Measurements from ENCODE around the gene MRM3.
"Not testable (repeated sequence)": the region's sequence is repeated elsewhere in the genome, so short reads cannot be mapped to it uniquely, and the experiment has no call there.

Gene MRM3

GRCh38 chr17:781805-782731 lies at the start of gene MRM3, which contains the start of gene GLOD4:
Gene MRM3, plus strand, starts transcription at chr17:782353. Its CDS starts 26 bp downstream, at chr17:782379.
Gene GLOD4, minus strand, starts transcription at chr17:782280. Its CDS starts 25 bp downstream, at chr17:782255.
- DNase-seq (ENCODE audit: low read depth): peak; percentile 93

GRCh38 chr17:732902-733720 lies 49.0 kb upstream of the MRM3 start:
- DNase-seq (ENCODE audit: low read depth): peak; percentile 57

DNA sequence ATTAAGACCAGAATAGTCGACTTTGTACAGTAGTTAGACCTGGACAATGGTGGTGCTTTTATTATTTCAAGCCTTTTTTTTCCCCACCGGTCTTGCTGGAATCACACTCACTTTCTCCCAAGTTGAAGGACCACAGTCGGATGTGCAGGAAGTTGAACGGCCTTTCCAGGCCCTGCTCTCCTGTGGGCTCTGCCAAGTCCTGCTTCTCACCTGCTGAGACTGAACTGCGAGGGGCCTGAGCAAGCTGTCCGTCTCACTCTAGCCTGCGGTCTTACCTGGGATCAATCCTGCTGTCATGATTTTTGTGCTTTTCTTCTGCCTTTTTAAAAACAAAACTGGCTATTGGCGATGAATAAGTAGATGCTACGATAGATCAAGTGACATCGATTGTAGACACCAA lies 48.4 kb upstream of the MRM3 start:
- DNase-seq (ENCODE audit: low read depth): no peak

DNA sequence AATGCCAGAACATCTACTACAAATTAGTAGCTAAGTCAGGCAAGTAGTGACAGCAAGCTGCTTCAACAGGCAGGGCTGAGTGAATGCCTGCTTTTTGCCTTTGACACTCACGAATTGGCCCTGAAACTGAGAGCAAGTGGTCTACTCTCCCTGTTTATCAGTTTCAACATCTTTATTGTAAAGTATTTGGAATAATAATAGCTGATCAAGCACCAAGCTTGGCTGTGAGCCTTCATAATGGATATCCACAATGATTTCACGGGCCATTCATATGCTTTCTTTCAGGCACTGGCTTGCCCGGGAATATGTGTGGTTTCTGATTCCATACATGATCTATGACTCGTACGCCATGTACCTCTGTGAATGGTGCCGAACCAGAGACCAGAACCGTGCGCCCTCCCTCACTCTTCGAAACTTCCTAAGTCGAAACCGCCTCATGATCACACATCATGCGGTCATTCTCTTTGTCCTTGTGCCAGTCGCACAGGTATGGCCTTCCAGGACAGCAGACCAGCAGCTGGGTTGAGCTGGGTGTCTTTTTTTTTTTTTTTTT lies 44.5 kb upstream of the MRM3 start:
- no peak for DNase-seq (ENCODE audit: low read depth)

DNA sequence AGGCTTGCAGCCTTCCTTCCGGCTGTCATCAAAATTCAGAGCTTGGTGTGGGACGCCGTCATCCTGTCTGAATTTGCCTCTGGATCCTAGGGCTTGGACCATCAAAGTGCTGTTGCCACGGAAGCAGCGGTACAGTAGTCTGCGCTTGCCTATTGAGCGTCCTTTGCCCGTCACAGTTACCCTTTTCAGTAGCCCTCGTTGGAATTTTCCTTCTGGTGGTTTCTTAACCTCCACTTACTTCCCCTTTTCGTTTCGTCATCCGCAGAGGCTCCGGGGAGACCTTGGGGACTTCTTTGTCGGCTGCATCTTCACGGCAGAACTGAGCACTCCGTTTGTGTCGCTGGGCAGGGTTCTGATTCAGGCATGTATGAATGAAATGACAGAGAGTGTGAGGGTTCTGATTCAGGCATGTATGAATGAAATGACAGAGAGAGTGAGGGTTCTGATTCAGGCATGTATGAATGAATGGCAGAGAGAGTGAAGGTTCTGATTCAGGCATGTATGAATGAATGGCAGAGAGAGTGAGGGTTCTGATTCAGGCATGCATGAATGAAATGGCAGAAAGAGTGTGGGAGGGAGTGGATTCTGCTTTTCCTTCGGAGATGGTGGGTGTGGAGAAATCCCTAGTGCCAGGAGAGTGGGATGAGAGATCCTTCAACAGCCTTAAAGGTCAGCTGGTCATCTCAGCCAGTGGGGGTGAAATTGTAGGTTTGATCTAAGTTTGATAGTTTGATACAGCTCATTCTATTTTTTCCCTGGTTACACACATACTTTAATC lies 41.7 kb upstream of the MRM3 start:
- DNase-seq (ENCODE audit: low read depth): peak; percentile 25

DNA sequence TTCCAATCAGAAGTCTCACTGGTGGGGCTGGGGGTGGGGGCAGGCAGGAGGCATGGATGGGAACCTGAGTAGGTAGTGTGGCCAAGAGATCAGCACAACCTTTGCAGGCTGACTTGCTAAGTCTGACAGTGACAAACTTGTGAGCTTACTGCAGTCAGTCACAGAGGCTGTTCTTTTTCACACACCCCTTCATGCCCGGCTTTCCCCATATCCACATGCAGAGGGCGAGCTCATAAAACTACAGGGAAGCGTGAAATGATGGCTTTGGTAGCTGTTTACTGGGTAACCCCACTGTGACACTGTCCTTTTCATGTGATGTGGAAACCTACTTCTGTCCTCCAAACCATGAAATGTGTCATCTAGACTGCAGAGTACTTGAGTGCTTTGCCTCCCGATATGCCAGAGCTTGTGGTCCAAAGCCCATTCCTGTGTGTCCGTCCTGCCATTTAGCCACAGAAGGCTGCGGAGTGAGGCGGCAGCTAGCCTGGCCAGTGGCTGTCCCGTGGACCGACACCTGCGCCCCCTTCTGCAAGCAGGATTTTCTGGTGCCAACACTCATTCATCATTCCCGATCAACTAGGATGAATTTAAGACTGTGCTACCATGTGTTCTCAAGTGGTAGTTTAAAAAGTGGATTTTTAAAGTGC lies 39.9 kb upstream of the MRM3 start:
- no peak for DNase-seq (ENCODE audit: low read depth)

DNA sequence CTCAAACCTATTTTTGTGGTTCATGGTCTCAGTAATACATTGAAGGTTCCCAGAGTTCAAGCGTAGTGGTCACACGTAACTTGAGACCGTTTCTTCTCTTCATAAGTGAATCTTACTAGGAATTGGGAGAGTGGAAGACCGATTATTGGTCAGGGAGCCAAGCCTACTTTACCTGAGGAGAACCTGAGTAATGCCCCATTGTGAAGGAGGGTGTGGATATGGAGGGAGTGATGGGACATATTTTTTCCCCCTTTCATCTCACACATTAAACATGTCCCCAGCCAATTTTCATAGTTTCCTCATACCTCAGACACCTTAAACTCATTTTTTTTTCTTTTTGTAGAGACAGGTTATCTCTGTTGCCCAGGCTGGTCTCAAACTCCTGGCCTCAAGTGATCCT lies 39.0 kb upstream of the MRM3 start:
- no peak for DNase-seq (ENCODE audit: low read depth)

- DNase-seq (ENCODE audit: low read depth): no peak
Observed at GRCh38 chr17:744937-745336, 37.2 kb upstream of the MRM3 start.

DNA sequence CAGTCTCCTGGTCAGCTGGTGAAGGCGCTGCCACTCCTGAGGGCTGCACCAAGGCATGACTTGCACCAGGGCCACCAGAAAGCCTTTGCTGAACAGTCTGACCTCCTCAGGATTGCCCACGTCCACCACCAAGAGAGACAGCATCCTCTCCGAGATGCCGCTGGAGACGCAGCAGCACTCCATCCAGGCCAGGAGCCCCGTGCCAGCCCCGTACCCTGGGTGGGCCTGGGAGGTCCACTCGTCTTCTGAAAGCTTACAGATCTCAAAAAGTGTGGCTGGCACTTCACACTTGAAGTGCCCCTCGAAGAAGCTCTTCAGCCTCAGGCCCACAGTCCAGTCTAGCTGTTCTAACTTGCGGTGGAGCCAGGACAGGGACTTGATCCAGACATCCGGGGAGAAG lies 36.7 kb upstream of the MRM3 start:
- no peak for DNase-seq (ENCODE audit: low read depth)

DNA sequence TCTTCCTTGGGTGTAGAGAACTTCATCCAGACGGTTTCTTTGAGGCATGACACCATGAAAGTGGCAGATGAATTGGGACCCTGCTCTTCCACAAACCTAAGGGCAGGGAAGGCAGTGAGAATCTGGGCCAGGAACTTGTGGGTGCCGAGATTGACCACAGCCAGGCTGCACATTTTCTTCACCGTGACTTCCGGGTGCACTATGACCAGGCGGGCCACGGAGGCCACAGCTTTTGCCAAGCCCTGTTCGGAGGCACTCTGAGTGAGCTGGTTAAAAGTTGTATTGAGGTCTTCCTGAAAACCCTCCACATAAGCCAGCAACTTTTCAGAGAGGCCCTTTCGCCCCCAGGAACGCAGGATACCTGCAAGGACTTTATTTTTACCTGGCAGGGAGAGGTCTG lies 36.0 kb upstream of the MRM3 start:
- DNase-seq (ENCODE audit: low read depth): no peak

DNA sequence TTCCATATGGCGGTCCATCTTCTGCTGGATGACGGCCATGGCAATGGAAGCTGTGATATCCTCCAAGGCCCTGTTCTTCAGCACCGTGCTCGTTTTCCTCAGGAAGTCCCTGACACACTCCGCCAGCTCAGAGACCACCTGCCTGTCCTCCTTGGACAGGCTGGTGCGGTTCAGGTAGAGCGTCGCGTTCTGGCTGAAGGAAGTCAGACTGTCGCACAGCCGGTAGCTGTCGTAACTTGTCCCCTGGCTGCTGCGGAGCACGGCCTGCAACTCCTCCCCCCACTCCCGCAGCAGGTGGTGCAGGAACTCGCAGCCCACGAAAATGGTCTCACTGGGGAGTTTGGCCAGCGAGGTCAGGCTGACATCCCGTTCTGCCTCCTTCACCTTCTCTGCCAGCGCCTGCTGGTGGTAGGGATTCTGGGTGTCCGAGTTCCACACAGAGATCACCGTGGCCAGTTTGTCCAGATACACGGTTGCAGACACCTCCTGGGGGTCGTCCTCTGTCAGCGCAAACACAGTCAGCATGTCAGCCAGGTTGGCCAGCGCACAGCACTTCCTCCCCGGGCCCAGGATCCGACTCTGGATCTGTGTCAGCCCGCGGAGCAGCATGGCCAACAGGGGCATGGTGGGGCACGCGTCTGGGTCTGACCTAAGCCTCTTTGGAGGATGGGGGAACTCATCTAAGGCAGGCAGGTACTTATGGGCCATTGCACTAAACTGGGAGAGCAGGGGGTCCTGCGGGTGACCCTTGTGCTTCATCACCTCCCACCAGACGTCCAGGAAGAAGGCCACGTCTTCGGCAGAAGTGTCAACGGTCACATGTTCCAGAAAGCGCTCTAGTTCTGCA lies 35.1 kb upstream of the MRM3 start:
- no peak for DNase-seq (ENCODE audit: low read depth)

DNA sequence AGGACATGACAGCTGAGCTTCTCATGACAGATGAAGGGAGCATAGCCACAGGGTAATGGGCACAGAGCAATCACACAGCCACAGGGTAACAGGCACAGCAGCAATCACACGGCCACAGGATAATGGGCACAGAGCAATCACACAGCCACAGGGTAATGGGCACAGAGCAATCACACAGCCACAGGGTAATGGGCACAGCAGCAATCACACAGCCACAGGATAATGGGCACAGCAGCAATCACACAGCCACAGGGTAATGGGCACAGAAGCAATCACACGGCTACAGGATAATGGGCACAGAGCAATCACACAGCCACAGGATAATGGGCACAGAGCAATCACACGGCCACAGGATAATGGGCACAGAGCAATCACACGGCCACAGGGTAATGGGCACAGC lies 33.5 kb upstream of the MRM3 start:
- DNase-seq (ENCODE audit: low read depth): not testable (repeated sequence)

DNA sequence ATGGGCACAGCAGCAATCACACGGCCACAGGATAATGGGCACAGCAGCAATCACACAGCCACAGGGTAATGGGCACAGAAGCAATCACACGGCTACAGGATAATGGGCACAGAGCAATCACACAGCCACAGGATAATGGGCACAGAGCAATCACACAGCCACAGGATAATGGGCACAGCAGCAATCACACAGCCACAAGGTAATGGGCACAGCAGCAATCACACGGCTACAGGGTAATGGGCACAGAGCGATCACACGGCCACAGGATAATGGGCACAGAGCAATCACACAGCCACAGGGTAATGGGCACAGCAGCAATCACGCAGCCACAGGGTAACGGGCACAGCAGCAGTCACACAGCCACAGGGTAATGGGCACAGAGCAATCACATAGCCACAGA lies 32.8 kb upstream of the MRM3 start:
- not testable (repeated sequence) for DNase-seq (ENCODE audit: low read depth)

GRCh38 chr17:750431-751037 lies 31.6 kb upstream of the MRM3 start:
- DNase-seq (ENCODE audit: low read depth): no peak

DNA sequence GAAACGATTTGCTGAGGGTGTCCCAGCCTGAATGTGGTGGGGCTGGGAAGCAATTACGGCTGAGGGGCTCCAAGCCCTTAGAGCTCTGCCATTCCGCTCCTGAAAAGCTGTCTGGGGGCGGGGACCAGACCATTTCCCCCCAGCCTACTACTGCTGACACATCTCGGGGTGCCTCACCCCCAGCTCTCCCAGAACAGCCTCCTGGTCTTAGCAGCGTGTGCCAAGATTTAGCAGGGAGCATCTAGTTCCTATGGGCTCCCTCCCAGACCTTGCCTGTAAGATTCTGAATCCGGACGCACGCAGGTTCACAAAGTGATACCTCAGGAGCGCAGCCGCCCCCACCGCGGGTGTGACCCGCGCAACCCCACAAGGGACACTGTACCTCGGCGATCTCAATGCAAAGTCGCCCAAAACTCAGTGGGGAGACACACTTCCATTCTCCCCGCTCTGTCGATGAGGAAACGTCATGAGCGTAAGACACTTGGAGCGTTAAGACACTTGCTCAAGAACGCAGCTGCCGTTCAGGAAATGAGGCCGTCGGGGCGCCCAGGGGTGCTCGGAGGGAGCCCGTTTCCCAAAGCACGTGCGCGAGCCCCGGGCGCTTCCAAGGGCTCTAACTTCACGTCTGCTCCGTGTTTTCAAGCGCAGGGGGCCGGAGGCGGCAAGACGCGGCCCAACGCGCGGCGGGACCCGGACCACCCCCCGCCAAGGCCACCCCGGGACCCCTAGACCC lies 30.7 kb upstream of the MRM3 start:
- peak; percentile 35 for DNase-seq (ENCODE audit: low read depth)

DNA sequence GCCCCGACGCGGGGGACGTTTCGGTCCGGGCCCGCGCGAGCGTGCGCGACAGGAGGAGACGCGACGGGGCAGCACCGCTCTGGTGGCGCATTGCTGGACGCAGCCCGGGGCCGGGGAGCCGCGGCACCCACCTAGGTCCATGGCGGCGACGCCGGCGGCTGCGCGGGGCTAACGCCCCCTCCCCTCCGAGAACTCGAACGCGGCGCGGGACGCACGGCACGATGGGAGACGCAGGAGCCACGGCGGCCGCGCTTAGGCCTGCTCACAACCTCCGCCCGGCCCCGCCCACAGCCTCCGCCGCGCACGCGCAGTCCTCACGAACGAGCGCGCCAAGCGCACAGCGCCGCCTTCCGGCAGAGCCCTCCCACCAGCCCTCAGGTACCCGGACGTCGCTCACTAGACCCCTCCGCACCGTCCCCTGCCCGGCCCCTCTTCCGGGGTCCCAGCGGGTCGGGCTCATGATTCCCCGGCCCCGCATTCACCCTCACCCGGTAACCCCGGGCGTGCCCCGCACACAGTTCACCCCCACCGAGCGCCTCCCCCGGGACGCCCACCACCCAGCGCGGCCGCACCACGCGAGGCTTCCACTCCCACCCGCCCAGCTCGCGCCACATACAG lies 30.0 kb upstream of the MRM3 start, which contains the start of gene GEMIN4:
Gene GEMIN4 (minus strand): TSS at position 263 of the 618 bp plus-strand sequence. CDS start 122 bp downstream, at position 141.
- peak; percentile 99 for DNase-seq (ENCODE audit: low read depth)

DNA sequence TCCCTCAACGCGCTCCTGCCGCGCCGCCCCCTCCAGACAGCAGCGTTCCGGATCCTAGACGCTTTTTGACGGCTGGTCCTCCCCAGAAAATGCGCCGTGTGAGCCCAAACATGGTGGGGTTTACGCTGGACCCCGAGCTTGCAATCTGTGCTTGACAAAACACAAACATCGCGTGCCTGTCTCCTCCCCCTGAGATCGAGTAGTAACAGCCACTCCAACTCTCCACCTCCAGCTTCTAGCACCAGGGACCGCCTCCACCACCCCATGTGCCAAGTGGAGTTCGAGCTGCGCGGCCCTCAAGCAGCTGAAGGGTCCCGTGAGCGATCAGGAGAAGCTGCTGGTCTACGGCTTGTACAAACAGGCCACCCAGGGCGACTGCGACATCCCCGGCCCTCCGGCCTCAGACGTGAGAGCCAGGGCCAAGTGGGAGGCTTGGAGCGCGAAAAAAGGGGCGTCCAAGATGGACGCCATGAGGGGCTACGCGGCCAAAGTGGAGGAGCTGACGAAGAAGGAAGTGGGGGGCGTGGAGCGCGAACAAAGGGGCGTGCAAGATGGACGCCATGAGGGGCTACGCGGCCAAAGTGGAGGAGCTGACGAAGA lies 29.4 kb upstream of the MRM3 start:
- DNase-seq (ENCODE audit: low read depth): no peak

GRCh38 chr17:753418-753817 lies 28.7 kb upstream of the MRM3 start:
- DNase-seq (ENCODE audit: low read depth): no peak

Measured in activated T-cell treated with anti-CD3 and anti-CD28 coated beads for 48 hours (primary cell).